NCI-H460 (cell line): ENCODE data around the gene NDUFB3. TPM values are rescaled to one million over a fixed set of nuclear protein-coding genes. Genes with fewer than 3 reads are reported as not detected.
"Not testable (repeated sequence)": the region's sequence is repeated elsewhere in the genome, so short reads cannot be mapped to it uniquely, and the experiment has no call there.

ENCODE experiments used
- DNase-seq: peaks from one replicate; pipeline ENCODE4 v3.0.0-alpha.2; 2016; ENCODE audit warnings: low read depth; ENCODE audit errors: extremely low read depth
- polyA plus RNA-seq: library from polyadenylated mRNA; depleted of rRNA; stranded (reverse); fragments of >200 nt; gene quantifications from 2 replicates; pipeline ENCODE4 v1.2.3, GENCODE V29; 2014; cell fraction: nucleus; rRNA removed
- total RNA-seq: library from RNA; depleted of rRNA; stranded (reverse); fragments of >200 nt; shearing (Covaris generic); gene quantifications from 2 replicates; pipeline ENCODE4 v1.2.3, GENCODE V29; 2014; rRNA removed

NDUFB3 gene
- total RNA-seq, result 106 and 123 TPM in 2 replicates
- 143 and 221 TPM in 2 replicates for polyA plus RNA-seq

GRCh38 chr2:201071479-201072200, at the start of gene NDUFB3, which contains the start of gene HYCC2:
Gene NDUFB3 (plus strand): TSS chr2:201072001. CDS start chr2:201078883, 6,882 bp downstream.
Gene HYCC2 (minus strand): TSS chr2:201071671. CDS start chr2:201024009, 47,662 bp downstream.
- DNase-seq, result peak; percentile 94

GRCh38 chr2:201024518-201024917, 47.3 kb upstream of the NDUFB3 start:
- no peak for DNase-seq

- DNase-seq, result not testable (repeated sequence)
Measured at GRCh38 chr2:201034355-201034754, 37.4 kb upstream of the NDUFB3 start.

GRCh38 chr2:201038361-201038760, 33.4 kb upstream of the NDUFB3 start:
- DNase-seq, result not testable (repeated sequence)

GRCh38 chr2:201038855-201039254, 32.9 kb upstream of the NDUFB3 start:
- no peak for DNase-seq

GRCh38 chr2:201040867-201041628, 30.8 kb upstream of the NDUFB3 start:
- DNase-seq, result no peak

- DNase-seq, result not testable (repeated sequence)
Measured at GRCh38 chr2:201042451-201042850, 29.4 kb upstream of the NDUFB3 start.

GRCh38 chr2:201043050-201043449, 28.8 kb upstream of the NDUFB3 start:
- DNase-seq, result not testable (repeated sequence)

- DNase-seq, result no peak
Measured at GRCh38 chr2:201046881-201047280, 24.9 kb upstream of the NDUFB3 start.

GRCh38 chr2:201049455-201049854, 22.3 kb upstream of the NDUFB3 start:
- DNase-seq, result no peak

GRCh38 chr2:201057087-201057521, 14.7 kb upstream of the NDUFB3 start:
- no peak for DNase-seq

GRCh38 chr2:201057715-201058248, 14.0 kb upstream of the NDUFB3 start:
- DNase-seq, result no peak

GRCh38 chr2:201058914-201059313, 12.9 kb upstream of the NDUFB3 start:
- no peak for DNase-seq

GRCh38 chr2:201059961-201060755, 11.6 kb upstream of the NDUFB3 start:
- DNase-seq, result no peak

GRCh38 chr2:201063516-201063915, 8.3 kb upstream of the NDUFB3 start:
- not testable (repeated sequence) for DNase-seq

GRCh38 chr2:201064797-201065329, 6.9 kb upstream of the NDUFB3 start:
- no peak for DNase-seq

- no peak for DNase-seq
Measured at GRCh38 chr2:201070948-201071478, 788 bp upstream of the NDUFB3 start.

- DNase-seq, result no peak
Measured at GRCh38 chr2:201072201-201072530, 365 bp downstream of the NDUFB3 start.

GRCh38 chr2:201073071-201073470, 1.3 kb downstream of the NDUFB3 start:
- no peak for DNase-seq

- DNase-seq, result no peak
Measured at GRCh38 chr2:201074996-201075395, 3.2 kb downstream of the NDUFB3 start.
